Testis (tissue), 3 donors: ENCODE data around the gene AP1M2. TPM values are rescaled to one million over a fixed set of nuclear protein-coding genes. Genes with fewer than 3 reads are reported as not detected.

ENCODE experiments used
- DNase-seq: peaks from one replicate; pipeline ENCODE4 v3.0.0-alpha.2; 2019
- H3K27ac ChIP-seq, 2 donors: fragments of 200-600 bp; sonication (generic); one replicate each; pipeline ENCODE4 v1.5.1; 2019
- H3K27me3 ChIP-seq: fragments of 200-600 bp; sonication (generic); one replicate; pipeline ENCODE4 v1.5.1; 2019
- H3K36me3 ChIP-seq: fragments of 200-600 bp; sonication (generic); one replicate; pipeline ENCODE4 v1.5.1; 2017; ENCODE audit warnings: low read depth; ENCODE audit errors: missing control alignments
- H3K4me1 ChIP-seq: fragments of 200-600 bp; sonication (generic); one replicate; pipeline ENCODE4 v1.5.1; 2019
- H3K4me3 ChIP-seq, 2 donors: fragments of 200-600 bp; sonication (generic); one replicate each; pipeline ENCODE4 v1.5.1; 2017 to 2019
- H3K9me3 ChIP-seq: fragments of 200-600 bp; sonication (generic); one replicate; pipeline ENCODE4 v1.5.1; 2017
- CTCF ChIP-seq, 3 experiments: fragments of 450-650 bp in 2 of 3; fragments of 200-600 bp in 1 of 3; sonication (generic) in 1 of 3; IDR thresholded peaks; one replicate each; pipeline ENCODE4 v1.5.1; 2016 to 2019; ENCODE audit warnings: antibody characterized with exemption in 3 of 3, mild to moderate bottlenecking in 2 of 3, moderate library complexity in 1 of 3
- POLR2A ChIP-seq: fragments of 450-650 bp; IDR thresholded peaks from one replicate; pipeline ENCODE4 v1.6.1; 2017; ENCODE audit warnings: antibody characterized with exemption, mild to moderate bottlenecking, moderate library complexity
- WGBS, 2 donors: methylation state at CpG; one replicate each; pipeline ENCODE4 v1.1.5; 2018; 5-methylcytosine and 5-hydroxymethylcytosine counted together
- intact Hi-C: fragments of 100-400 bp; cut with DNase I; formaldehyde crosslinking; loops from one replicate; pipeline ENCODE4 v1.15.1; 2023; ENCODE audit warnings: low total_unique reads
- polyA plus RNA-seq: library from polyadenylated mRNA; stranded (reverse); fragments of 350-450 nt; fragmentation: Illumina TruSeq; extraction: RNeasy Lipid Tissue Mini Kit (QIAGEN cat#74804); gene quantifications from one replicate; pipeline ENCODE4 v1.2.3, GENCODE V29; 2014; ENCODE audit warnings: low read depth, low replicate concordance; ENCODE audit not compliant: insufficient read depth
- total RNA-seq, 2 donors: library from RNA; depleted of rRNA; stranded (reverse); fragments of >200 nt; gene quantifications; one replicate each; pipeline ENCODE4 v1.2.3, GENCODE V29; 2016

AP1M2 gene
- total and polyA plus RNA-seq, 3 donors from 2014 or later = 6.9 to 23.3 (median 7.7) TPM

DNA sequence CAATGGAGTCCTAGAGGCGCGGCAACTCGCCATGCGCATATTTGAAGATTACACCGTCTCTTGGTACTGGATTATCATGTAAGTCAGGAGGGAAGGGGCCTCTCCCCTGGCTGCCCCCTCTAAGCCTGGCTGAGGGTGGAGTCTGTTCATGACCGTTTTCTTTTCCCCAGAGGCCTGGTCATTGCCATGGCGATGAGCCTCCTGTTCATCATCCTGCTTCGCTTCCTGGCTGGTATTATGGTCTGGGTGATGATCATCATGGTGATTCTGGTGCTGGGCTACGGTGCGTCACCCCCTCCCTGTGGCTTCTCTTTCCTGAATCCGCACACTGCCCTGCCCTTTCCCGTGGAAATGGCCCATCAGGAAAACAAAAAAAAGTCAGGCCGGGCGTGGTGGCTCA, 44.8 kb upstream of the AP1M2 start:
- no peak for TF ChIP-seq POLR2A
- no peak for TF ChIP-seq CTCF (IDR thresholded peaks at IDR 0.05)
- no peak overlapping the region for H3K27ac ChIP-seq
- H3K9me3 ChIP-seq = no peaks in the 10 kb centered on the region
- H3K36me3 ChIP-seq = no peaks in the 10 kb centered on the region
- intact Hi-C loops = no loop called here
- no peaks in the 10 kb centered on the region for H3K27me3 ChIP-seq
- WGBS, 2 donors = 85 to 89% methylated on average over 14 of the region's 14 CpGs
- peaks cover 6% of the 10 kb centered on the region for H3K4me1 ChIP-seq
- H3K4me3 ChIP-seq = no peak overlapping the region
- no peak for DNase-seq

- intact Hi-C loops = no loop called here
- 8 to 30% methylated on average over 10 of the region's 10 CpGs for WGBS, 2 donors
- Histone ChIP-seq H3K27ac (peak overlapping the region; percentile 91 to 92), H3K4me3 (peak overlapping the region; percentile 56 to 77), H3K27me3 (no peaks in the 10 kb centered on the region), H3K9me3 (no peaks in the 10 kb centered on the region), H3K4me1 (peaks cover 12% of the 10 kb centered on the region), H3K36me3 (no peaks in the 10 kb centered on the region)
- TF ChIP-seq POLR2A (no peak), CTCF (IDR thresholded peaks at IDR 0.05) (no peak)
- no peak for DNase-seq
Measured at GRCh38 chr19:10625762-10626138, 38.6 kb upstream of the AP1M2 start.

DNA sequence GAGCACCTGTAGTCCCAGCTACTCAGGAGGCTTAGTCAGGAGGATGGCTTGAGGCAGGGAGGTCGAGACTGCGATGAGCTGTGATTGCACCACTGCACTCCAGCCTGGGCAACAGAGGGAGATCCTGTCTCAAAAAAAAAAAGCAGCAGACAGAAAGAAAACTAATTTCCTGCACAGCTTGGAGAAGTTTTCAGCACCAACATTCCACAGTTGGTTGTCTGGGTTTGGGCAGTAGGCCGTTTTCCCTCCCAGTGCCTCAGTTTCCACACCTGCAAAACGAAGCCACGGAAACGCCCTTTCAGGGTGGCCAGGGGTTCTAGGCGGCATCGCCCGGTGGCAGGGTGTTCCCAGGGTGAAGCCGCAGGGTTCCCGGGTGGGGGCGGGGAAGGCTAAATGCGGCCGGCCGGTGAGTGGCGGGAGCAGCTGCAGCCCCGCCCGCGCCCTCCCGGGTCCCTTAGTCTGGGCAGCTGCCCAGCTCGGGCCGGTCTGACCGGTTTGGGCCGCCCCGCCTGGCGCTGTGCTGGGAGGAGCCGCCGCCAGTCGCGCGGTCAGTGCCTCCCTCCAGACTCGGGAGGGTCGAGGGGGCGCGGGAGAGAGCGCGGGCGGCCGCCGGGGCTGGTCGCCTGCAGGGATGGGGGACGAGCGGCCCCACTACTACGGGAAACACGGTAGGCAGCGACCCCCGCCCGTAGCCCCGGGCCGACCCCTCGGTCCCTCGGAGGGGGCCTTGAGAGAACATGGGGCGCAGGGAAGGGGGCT, 38.1 kb upstream of the AP1M2 start, which contains the start of gene SLC44A2:
SLC44A2 (plus strand) TSS at position 551 of the 759 bp plus-strand sequence; CDS start at position 632, 81 bp downstream.
- Histone ChIP-seq H3K36me3 (no peaks in the 10 kb centered on the region), H3K27ac (peak within 1 kb of the TSS; percentile 91 to 92), H3K9me3 (no peaks in the 10 kb centered on the region), H3K4me3 (peak within 1 kb of the TSS; percentile 56 to 77), H3K27me3 (no peaks in the 10 kb centered on the region), H3K4me1 (peaks cover 12% of the 10 kb centered on the region)
- TF ChIP-seq POLR2A (no peak), CTCF (IDR thresholded peaks at IDR 0.05) (no peak)
- 6 to 9% methylated on average over 22 to 52 of the region's 53 CpGs for WGBS, 2 donors
- intact Hi-C loops = no loop called here
- peak; percentile 86 for DNase-seq

DNA sequence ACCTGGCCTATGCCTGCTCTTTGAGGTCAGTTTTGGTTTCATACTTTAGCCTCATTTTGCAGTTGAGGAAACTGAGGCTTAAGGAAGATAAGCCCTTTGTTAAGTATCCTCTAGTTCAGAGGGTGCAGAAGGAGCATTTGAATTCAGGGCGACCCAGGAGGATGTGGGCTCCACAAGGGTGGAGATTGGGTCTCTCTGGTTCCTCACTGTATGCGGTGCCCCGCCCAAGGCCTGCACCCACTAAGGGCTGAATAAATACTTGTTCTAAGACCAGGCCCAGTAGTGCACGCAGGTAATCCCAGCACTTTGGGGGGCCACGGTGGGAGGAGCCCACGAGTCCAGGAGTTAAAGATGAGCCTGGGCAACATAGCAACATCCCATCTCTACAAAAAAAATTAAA, 37.5 kb upstream of the AP1M2 start:
- Histone ChIP-seq H3K9me3 (no peaks in the 10 kb centered on the region), H3K27ac (peak overlapping the region; percentile 91 to 92)
- intact Hi-C loops = no loop called here

More for the DNA sequence above, 37.5 kb upstream of the AP1M2 start:
- H3K36me3 ChIP-seq = no peaks in the 10 kb centered on the region
- DNase-seq = no peak
- H3K27me3 ChIP-seq = no peaks in the 10 kb centered on the region
- 53 to 80% methylated on average over 6 of the region's 6 CpGs for WGBS, 2 donors
- H3K4me1 ChIP-seq = peaks cover 12% of the 10 kb centered on the region
- H3K4me3 ChIP-seq = no peak overlapping the region
- no peak for TF ChIP-seq POLR2A
- TF ChIP-seq CTCF (IDR thresholded peaks at IDR 0.05) = no peak
